Right atrium auricular region (tissue), 2 donors: Measurements from ENCODE around the gene CCR1. TPM values are rescaled to one million over a fixed set of nuclear protein-coding genes. Genes with fewer than 3 reads are reported as not detected.
"Not testable (repeated sequence)": the region's sequence is repeated elsewhere in the genome, so short reads cannot be mapped to it uniquely, and the experiment has no call there.

Source experiments
- DNase-seq: peaks from one replicate; pipeline ENCODE4 v3.0.0-alpha.2; 2019; ENCODE audit warnings: low spot score
- H3K27ac ChIP-seq, 2 donors: fragments of 200-600 bp; sonication (generic); 1 replicate in 1 of 2; 2 replicates in 1 of 2; pipeline ENCODE4 v1.5.1; 2016 to 2019
- H3K27me3 ChIP-seq, 2 donors: fragments of 200-600 bp; sonication (generic); one replicate each; pipeline versions ENCODE4 v1.5.1 to v1.6.0; 2017 to 2019
- H3K36me3 ChIP-seq: fragments of 200-600 bp; sonication (generic); one replicate; pipeline ENCODE4 v1.5.1; 2016
- H3K4me1 ChIP-seq, 2 donors: fragments of 200-600 bp; sonication (generic); one replicate each; pipeline versions ENCODE4 v1.5.1 to v1.6.0; 2017 to 2019
- H3K4me3 ChIP-seq, 2 donors: fragments of 200-600 bp; sonication (generic); 1 replicate in 1 of 2; 2 replicates in 1 of 2; pipeline ENCODE4 v1.5.1; 2017 to 2019; ENCODE audit warnings: mild to moderate bottlenecking in 1 of 2, moderate library complexity in 1 of 2
- H3K9me3 ChIP-seq, 2 donors: fragments of 200-600 bp; sonication (generic); one replicate each; pipeline ENCODE4 v1.5.1; 2019
- total RNA-seq, 2 donors: library from RNA; depleted of rRNA; stranded (reverse); fragments of >200 nt; gene quantifications; one replicate each; pipeline ENCODE4 v1.1.0, GENCODE V29; 2016
- TF ChIP-seq, protein P1 (sequence below), 2 donors: fragments of 200-600 bp; sonication (generic); IDR thresholded peaks; one replicate each; pipeline ENCODE4 v1.5.1; 2019; ENCODE audit warnings: antibody characterized with exemption in 2 of 2

The CCR1 gene
- total RNA-seq, 2 donors from 2014 or later = 1.2 to 8.9 TPM

DNA sequence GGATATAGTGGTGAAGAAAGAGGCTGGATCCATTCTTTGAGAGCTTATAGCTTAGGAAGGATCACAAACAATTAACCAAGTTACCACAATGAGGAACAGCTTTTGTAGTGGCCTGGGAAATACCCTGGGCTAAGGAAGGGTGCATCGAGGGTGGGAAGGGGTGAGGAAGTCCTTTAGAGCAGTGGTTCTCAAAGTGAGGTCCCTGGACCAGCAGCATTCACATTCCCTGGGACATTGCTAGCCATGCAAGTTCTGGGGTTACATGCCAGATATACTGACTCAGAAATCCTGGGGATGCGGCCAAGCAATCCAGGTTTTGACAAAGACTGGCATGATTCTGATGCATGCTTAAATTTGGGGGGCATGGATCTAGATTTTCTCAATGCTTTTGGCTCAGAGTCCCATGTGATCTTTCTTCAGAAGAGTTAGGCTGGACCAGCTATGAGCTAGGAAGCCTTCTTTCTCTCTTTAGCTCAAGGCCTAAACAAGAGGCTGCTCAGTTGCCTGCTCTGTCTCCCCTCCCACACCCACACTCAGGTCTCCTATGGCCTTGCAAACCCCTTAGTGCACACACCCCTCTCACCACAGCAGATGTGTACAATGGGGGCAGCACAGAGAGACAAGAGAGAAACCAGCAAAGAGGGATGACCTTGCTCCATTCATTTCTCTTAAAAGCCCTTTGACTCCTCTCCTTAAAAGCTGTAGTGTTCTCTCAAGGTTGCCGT lies 1.8 kb upstream of the CCR1 start:
- Histone ChIP-seq H3K9me3 (no peaks in the 10 kb centered on the region), H3K27me3 (no peaks in the 10 kb centered on the region), H3K36me3 (no peaks in the 10 kb centered on the region), H3K4me1 (no peaks in the 10 kb centered on the region), H3K4me3 (no peak overlapping the region), H3K27ac (no peak overlapping the region)
- TF ChIP-seq, protein P1, sequence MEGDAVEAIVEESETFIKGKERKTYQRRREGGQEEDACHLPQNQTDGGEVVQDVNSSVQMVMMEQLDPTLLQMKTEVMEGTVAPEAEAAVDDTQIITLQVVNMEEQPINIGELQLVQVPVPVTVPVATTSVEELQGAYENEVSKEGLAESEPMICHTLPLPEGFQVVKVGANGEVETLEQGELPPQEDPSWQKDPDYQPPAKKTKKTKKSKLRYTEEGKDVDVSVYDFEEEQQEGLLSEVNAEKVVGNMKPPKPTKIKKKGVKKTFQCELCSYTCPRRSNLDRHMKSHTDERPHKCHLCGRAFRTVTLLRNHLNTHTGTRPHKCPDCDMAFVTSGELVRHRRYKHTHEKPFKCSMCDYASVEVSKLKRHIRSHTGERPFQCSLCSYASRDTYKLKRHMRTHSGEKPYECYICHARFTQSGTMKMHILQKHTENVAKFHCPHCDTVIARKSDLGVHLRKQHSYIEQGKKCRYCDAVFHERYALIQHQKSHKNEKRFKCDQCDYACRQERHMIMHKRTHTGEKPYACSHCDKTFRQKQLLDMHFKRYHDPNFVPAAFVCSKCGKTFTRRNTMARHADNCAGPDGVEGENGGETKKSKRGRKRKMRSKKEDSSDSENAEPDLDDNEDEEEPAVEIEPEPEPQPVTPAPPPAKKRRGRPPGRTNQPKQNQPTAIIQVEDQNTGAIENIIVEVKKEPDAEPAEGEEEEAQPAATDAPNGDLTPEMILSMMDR (IDR thresholded peaks at IDR 0.05) = no peak
- DNase-seq = peak; percentile 55

GRCh38 chr3:46209053-46209452 lies 940 bp upstream of the CCR1 start:
- no peaks in the 10 kb centered on the region for H3K4me1 ChIP-seq
- H3K4me3 ChIP-seq = no peak overlapping the region
- H3K36me3 ChIP-seq = no peaks in the 10 kb centered on the region
- TF ChIP-seq, protein P1 (IDR thresholded peaks at IDR 0.05) = no peak
- no peak overlapping the region for H3K27ac ChIP-seq
- no peaks in the 10 kb centered on the region for H3K9me3 ChIP-seq
- no peak for DNase-seq
- H3K27me3 ChIP-seq = no peaks in the 10 kb centered on the region

GRCh38 chr3:46207514-46207913 lies 599 bp downstream of the CCR1 start:
- DNase-seq, H3K9me3 ChIP-seq, H3K36me3 ChIP-seq, H3K27me3 ChIP-seq, H3K4me1 ChIP-seq: not testable (repeated sequence)
- Histone ChIP-seq H3K4me3 (peak overlapping the region; percentile 19 to 23), H3K27ac (peak overlapping the region in 1 of 2 donors; percentile 51)

GRCh38 chr3:46206282-46207015 lies 1.7 kb downstream of the CCR1 start:
- Histone ChIP-seq H3K27ac (peak overlapping the region in 1 of 2 donors; percentile 35), H3K4me1 (no peaks in the 10 kb centered on the region), H3K4me3 (peak overlapping the region in 1 of 2 donors; percentile 23), H3K36me3 (no peaks in the 10 kb centered on the region), H3K27me3 (no peaks in the 10 kb centered on the region), H3K9me3 (no peaks in the 10 kb centered on the region)
- no peak for DNase-seq
- TF ChIP-seq, protein P1 (IDR thresholded peaks at IDR 0.05) = no peak

GRCh38 chr3:46205286-46205960 lies 2.7 kb downstream of the CCR1 start:
- H3K4me1 ChIP-seq = no peaks in the 10 kb centered on the region
- TF ChIP-seq, protein P1 (IDR thresholded peaks at IDR 0.05) = no peak
- DNase-seq = no peak
- no peaks in the 10 kb centered on the region for H3K36me3 ChIP-seq
- no peak overlapping the region for H3K4me3 ChIP-seq
- H3K27me3 ChIP-seq = no peaks in the 10 kb centered on the region
- no peaks in the 10 kb centered on the region for H3K9me3 ChIP-seq
- H3K27ac ChIP-seq = no peak overlapping the region

GRCh38 chr3:46203681-46204080 lies 4.4 kb downstream of the CCR1 start:
- no peaks in the 10 kb centered on the region for H3K4me1 ChIP-seq
- no peak overlapping the region for H3K4me3 ChIP-seq
- no peaks in the 10 kb centered on the region for H3K27me3 ChIP-seq
- no peak for DNase-seq
- no peak overlapping the region for H3K27ac ChIP-seq
- H3K36me3 ChIP-seq = no peaks in the 10 kb centered on the region
- TF ChIP-seq, protein P1 (IDR thresholded peaks at IDR 0.05) = no peak
- H3K9me3 ChIP-seq = no peaks in the 10 kb centered on the region
